ENCODE results near the gene SRGAP1.
"Not testable (repeated sequence)": the region's sequence is repeated elsewhere in the genome, so short reads cannot be mapped to it uniquely, and the experiment has no call there.

SRGAP1 gene

DNA sequence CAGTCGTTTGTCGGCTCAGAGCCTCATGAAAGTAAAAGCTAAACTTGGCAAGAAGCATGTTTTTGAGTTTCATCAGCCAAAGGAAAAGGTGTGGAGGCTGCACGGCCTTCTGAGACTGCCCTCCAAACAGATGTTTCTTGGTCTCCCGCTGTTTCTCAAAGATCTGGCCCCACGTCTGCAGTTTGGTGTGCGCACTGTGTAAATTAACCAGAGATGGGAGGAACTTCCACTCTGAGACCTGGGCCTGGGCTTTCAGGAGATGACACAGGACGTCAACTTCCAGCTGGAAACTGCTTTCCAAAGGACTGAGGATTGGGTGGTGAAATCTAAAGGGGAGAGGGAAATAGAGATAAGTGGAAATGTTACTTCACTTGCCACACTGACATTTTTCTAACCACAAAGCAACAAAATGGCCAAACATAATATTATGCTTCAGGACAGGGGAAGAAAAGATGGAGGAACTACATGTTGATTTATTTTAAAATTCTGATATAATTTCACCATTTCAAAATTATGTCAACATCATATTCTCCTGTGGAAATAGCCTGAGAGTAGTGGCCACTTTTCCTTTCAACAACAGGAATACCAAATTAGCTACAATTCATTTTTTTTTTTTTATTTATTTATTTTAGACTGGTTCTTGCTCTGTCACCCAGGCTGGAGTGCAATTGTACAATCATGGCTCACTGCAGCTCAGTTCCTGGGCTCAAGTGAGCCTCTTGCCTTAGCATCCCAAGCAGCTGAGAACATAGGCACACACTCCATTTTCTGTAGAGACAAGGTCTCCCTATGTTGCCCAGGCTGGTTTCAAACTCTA, 350.0 kb downstream of the SRGAP1 start:
- DNase-seq (ENCODE audit: low read depth in 2 of 2): no peak

DNA sequence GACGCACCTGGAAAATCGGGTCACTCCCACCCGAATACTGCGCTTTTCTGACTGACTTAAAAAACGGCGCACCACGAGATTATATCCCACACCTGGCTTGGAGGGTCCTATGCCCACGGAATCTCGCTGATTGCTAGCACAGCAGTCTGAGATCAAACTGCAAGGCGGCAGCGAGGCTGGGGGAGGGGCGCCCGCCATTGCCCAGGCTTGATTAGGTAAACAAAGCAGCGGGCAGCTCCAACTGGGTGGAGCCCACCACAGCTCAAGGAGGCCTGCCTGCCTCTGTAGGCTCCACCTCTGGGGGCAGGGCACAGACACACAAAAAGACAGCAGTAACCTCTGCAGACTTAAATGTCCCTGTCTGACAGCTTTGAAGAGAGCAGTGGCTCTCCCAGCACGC, 351.3 kb downstream of the SRGAP1 start:
- not testable (repeated sequence) for DNase-seq (ENCODE audit: low read depth in 2 of 2)

DNA sequence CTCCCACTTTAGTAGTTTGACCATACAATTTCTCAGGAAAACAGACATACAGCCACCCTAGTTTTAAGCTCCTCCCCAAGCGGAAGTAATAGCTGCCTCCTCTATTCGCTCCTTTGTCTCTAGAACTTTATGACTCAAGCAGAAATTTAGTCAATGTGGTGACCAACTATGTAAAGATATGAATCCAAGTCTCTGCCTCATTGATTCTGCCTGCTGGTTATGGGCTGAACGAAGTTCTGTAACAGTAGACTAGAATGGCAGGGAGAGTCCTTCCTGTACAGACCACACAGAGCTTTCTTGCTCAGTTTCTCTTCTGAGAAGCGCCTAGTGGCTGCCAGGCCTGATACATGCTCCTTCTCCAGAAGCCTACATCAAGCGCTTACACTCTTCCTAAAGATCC, 358.5 kb downstream of the SRGAP1 start:
- no peak for DNase-seq (ENCODE audit: low read depth in 2 of 2)

DNA sequence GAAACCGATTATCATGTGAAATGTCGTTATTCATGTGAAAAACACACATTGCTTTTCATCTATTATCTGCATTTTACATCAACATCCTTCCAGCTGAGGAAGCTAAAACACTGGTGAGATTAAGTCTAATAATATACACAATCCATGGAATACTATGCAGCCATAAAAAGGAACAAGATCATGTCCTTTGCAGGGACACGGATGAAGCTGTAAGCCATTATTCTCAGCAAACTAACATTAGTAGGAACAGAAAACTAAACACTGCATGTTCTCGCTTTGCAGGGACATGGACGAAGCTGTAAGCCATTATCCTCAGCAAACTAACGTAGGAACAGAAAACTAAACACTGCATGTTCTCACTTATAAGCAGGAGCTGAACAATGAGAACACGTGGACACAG, 359.3 kb downstream of the SRGAP1 start:
- no peak for DNase-seq (ENCODE audit: low read depth in 2 of 2)

DNA sequence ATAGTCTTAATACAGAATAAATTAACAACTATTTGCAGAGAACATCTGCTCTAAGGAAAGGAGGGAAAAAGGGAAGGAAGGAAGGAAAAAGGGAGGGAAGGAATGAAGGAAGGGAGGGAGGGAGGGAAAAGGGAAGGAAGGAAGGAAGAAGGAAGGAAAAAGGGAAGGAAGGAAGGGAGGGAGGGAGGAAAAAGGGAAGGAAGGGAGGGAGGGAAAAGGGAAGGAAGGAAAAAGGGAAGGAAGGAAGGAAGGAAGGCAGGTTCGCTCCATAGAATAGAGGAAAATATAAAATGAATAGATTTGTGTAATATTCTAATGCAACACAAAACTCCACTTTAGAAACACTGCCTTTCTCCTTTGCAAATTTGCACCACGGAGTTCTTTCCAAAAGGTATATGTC, 361.0 kb downstream of the SRGAP1 start:
- no peak for DNase-seq (ENCODE audit: low read depth in 2 of 2)

DNA sequence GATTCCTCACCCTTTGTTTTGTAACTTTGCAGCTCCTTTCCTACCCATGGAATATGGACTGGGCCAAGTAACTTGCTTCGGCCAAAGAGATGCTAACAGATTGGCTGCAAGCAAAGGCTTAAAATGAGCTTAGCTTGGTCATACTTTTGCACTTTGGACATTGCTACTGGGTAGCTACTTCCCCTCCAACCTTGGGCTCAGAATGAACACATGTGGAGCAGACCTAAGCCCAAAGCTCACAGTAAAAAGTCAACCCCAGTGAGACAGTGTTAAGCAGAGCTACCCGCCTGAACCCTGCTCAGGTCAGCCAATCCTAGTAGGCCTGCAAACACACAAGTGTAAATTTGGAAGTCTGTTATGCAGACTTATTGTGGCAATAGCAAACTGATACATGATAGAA, 363.0 kb downstream of the SRGAP1 start:
- DNase-seq (ENCODE audit: low read depth in 2 of 2): no peak

All from stimulated activated CD8-positive, alpha-beta memory T cell treated with anti-CD3 and anti-CD28 coated beads, Interleukin-7, amount 100 ng/mL, for 1 hour (primary cell).